SK-N-SH (cell line): ENCODE data around the gene CRTC2. TPM values are rescaled to one million over a fixed set of nuclear protein-coding genes. Genes with fewer than 3 reads are reported as not detected.

Experiments used
- CTCF ChIA-PET: fragments of 300-600, 350-600 bp; formaldehyde crosslinking; extraction: SDS; loops from one replicate; lab custom pipeline; 2021; lab: Yijun Ruan, JAX
- POLR2A ChIA-PET: fragments of 350-600 bp; sonication (Branson Sonifier 250); formaldehyde crosslinking; extraction: SDS; loops from one replicate; lab custom pipeline; 2020; ENCODE audit warnings: antibody characterized with exemption, inconsistent platforms; lab: Yijun Ruan, JAX
- DNase-seq: peaks from one replicate; pipeline ENCODE4 v3.0.0; 2012
- H2AFZ ChIP-seq: fragments of 200-600 bp; sonication (generic); 2 replicates; pipeline ENCODE4 v1.8.1; 2016; ENCODE audit warnings: antibody characterized with exemption, mild to moderate bottlenecking, low read depth
- H3F3A ChIP-seq: fragments of 200-600 bp; sonication (generic); replicated peaks from 2 replicates; pipeline ENCODE3; 2016; ENCODE audit warnings: antibody characterized with exemption, mild to moderate bottlenecking; ENCODE audit not compliant: insufficient read depth
- H3K27ac ChIP-seq, 2 experiments: fragments of 200-500 bp in 1 of 2; fragments of 200-600 bp in 1 of 2; sonication (Bioruptor generic) in 1 of 2; sonication (generic), shearing (Covaris generic) in 1 of 2; 2 replicates each; pipeline versions ENCODE4 v1.5.1 to v1.6.1; 2014 to 2016; ENCODE audit warnings: low read depth in 2 of 2, inconsistent platforms in 1 of 2, low read length in 1 of 2, mild to moderate bottlenecking in 1 of 2, mixed read lengths in 1 of 2
- H3K27me3 ChIP-seq: fragments of 200-600 bp; sonication (generic), shearing (Covaris generic); 2 replicates; pipeline ENCODE4 v1.6.1; 2016; ENCODE audit warnings: mixed run types; ENCODE audit not compliant: insufficient read depth
- H3K36me3 ChIP-seq, 2 experiments: fragments of 200-500 bp in 1 of 2; fragments of 200-600 bp in 1 of 2; sonication (Bioruptor generic) in 1 of 2; sonication (generic) in 1 of 2; replicated peaks in 1 of 2; 2 replicates each; pipeline versions ENCODE3 to v1.5.1; 2014 to 2016; ENCODE audit warnings: low read length in 1 of 2, mild to moderate bottlenecking in 1 of 2; ENCODE audit not compliant: insufficient read depth in 2 of 2, control insufficient read depth in 1 of 2
- H3K4me1 ChIP-seq, 2 experiments: fragments of 200-500 bp in 1 of 2; fragments of 200-600 bp in 1 of 2; sonication (Bioruptor generic) in 1 of 2; sonication (generic), shearing (Covaris generic) in 1 of 2; 2 replicates each; pipeline versions ENCODE4 v1.5.1 to v1.6.1; 2014 to 2016; ENCODE audit warnings: low read depth in 1 of 2, low read length in 1 of 2, mixed run types in 1 of 2; ENCODE audit not compliant: insufficient read depth in 2 of 2, control insufficient read depth in 1 of 2
- H3K4me2 ChIP-seq: fragments of 200-600 bp; sonication (generic), shearing (Covaris generic); 2 replicates; pipeline ENCODE4 v1.6.1; 2017; ENCODE audit warnings: mixed run types
- H3K4me3 ChIP-seq, 2 experiments: fragments of 200-500 bp in 1 of 2; fragments of 200-600 bp in 1 of 2; sonication (Bioruptor generic) in 1 of 2; sonication (generic), shearing (Covaris generic) in 1 of 2; 2 replicates each; pipeline versions ENCODE4 v1.5.1 to v1.8.1; 2014 to 2016; ENCODE audit warnings: low read depth in 2 of 2, inconsistent platforms in 1 of 2, low read length in 1 of 2, mild to moderate bottlenecking in 1 of 2, mixed read lengths in 1 of 2, moderate library complexity in 1 of 2
- H3K79me2 ChIP-seq: fragments of 200-600 bp; sonication (generic); 2 replicates; pipeline ENCODE4 v1.8.1; 2017; ENCODE audit warnings: mild to moderate bottlenecking; ENCODE audit not compliant: insufficient read depth
- H3K9ac ChIP-seq: fragments of 200-600 bp; sonication (generic); 2 replicates; pipeline ENCODE4 v1.6.1; 2017; ENCODE audit warnings: mixed run types
- H3K9me2 ChIP-seq: fragments of 200-600 bp; sonication (generic); 2 replicates; pipeline ENCODE4 v1.6.1; 2017; ENCODE audit warnings: mixed run types
- H3K9me3 ChIP-seq: fragments of 200-600 bp; sonication (generic); 2 replicates; pipeline ENCODE4 v1.6.1; 2017; ENCODE audit warnings: mixed run types, mild to moderate bottlenecking, moderate library complexity
- H4K20me1 ChIP-seq: fragments of 200-600 bp; sonication (generic); 2 replicates; pipeline ENCODE4 v1.6.1; 2017; ENCODE audit warnings: mild to moderate bottlenecking, mixed run types; ENCODE audit not compliant: insufficient read depth
- ELF1 ChIP-seq: IDR thresholded peaks from 2 replicates; pipeline ENCODE4 v1.4.0; 2012
- EZH2phosphoT487 ChIP-seq: fragments of 200-600 bp; sonication (generic); IDR thresholded peaks from 2 replicates; pipeline ENCODE4 v1.6.1; 2017; ENCODE audit warnings: low read depth, mixed run types, mild to moderate bottlenecking, antibody characterized with exemption, moderate library complexity, borderline replicate concordance
- FOXJ3 ChIP-seq: sonication (generic); formaldehyde crosslinking; IDR thresholded peaks from 2 replicates; pipeline ENCODE4 v1.5.1; 2020; ENCODE audit warnings: mild to moderate bottlenecking, missing genetic modification reagents
- GABPA ChIP-seq: IDR thresholded peaks from 2 replicates; pipeline ENCODE4 v1.4.0; 2012; ENCODE audit warnings: low read depth, mild to moderate bottlenecking
- IRF3 ChIP-seq: fragments of 150-350 bp; IDR thresholded peaks from 2 replicates; pipeline ENCODE4 v1.6.1; 2016; ENCODE audit warnings: mild to moderate bottlenecking, low read depth, low read length
- MAX ChIP-seq: IDR thresholded peaks from 2 replicates; pipeline ENCODE4 v1.4.0; 2012; ENCODE audit warnings: low read depth
- MXI1 ChIP-seq: IDR thresholded peaks from 2 replicates; pipeline ENCODE4 v1.6.1; 2012; ENCODE audit warnings: mild to moderate bottlenecking, low read depth, low read length, improper control_type of control experiment
- NRF1 ChIP-seq: IDR thresholded peaks from 2 replicates; pipeline ENCODE4 v1.6.1; 2012; ENCODE audit warnings: low read depth, mild to moderate bottlenecking, low read length
- RCOR1 ChIP-seq: fragments of 150-350 bp; IDR thresholded peaks from 2 replicates; pipeline ENCODE4 v1.6.1; 2017; ENCODE audit warnings: antibody characterized with exemption, low read length
- RFX5 ChIP-seq: IDR thresholded peaks from 2 replicates; pipeline ENCODE4 v1.6.1; 2012; ENCODE audit warnings: mild to moderate bottlenecking, improper control_type of control experiment, low read length
- RXRA ChIP-seq: IDR thresholded peaks from 2 replicates; pipeline ENCODE4 v1.4.0; 2012; ENCODE audit warnings: low read depth, mild to moderate bottlenecking, borderline replicate concordance
- SMC3 ChIP-seq: IDR thresholded peaks from 2 replicates; pipeline ENCODE4 v1.6.1; 2012; ENCODE audit warnings: low read depth, low read length, improper control_type of control experiment
- TAF1 ChIP-seq: IDR thresholded peaks from 2 replicates; pipeline ENCODE4 v1.6.1; 2012; ENCODE audit warnings: low read depth, mild to moderate bottlenecking, low read length, moderate library complexity, borderline replicate concordance
- TEAD4 ChIP-seq: IDR thresholded peaks from 2 replicates; pipeline ENCODE4 v1.4.0; 2012; ENCODE audit warnings: mild to moderate bottlenecking, borderline replicate concordance; ENCODE audit not compliant: insufficient read depth
- USF1 ChIP-seq: IDR thresholded peaks from 2 replicates; pipeline ENCODE4 v1.4.0; 2012; ENCODE audit warnings: low read depth, borderline replicate concordance
- YY1 ChIP-seq: IDR thresholded peaks from 2 replicates; pipeline ENCODE4 v1.4.0; 2012; ENCODE audit warnings: low read depth, mild to moderate bottlenecking
- ZBTB33 ChIP-seq: IDR thresholded peaks from 2 replicates; pipeline ENCODE4 v1.4.0; 2012; ENCODE audit warnings: low read depth, borderline replicate concordance
- WGBS: methylation state at CpG from one replicate; pipeline ENCODE4 v1.1.6; 2017; ENCODE audit warnings: low lambda C conversion rate; 5-methylcytosine and 5-hydroxymethylcytosine counted together
- polyA plus RNA-seq, 3 experiments: library from polyadenylated mRNA; depleted of rRNA; stranded (reverse); fragments of >200 nt; gene quantifications; 2 replicates each; pipeline ENCODE4 v1.2.3, GENCODE V29; 2012

The CRTC2 gene
- polyA plus RNA-seq, 1 of the 3 experiments (the other 2 are of a cell fraction), result 25.5 TPM

- Histone ChIP-seq H3F3A (peaks cover 4% of the 10 kb centered on the region), H3K36me3 (peaks cover 7 to 52% of the 10 kb centered on the region in 2 experiments), H3K4me2 (peak overlapping the region; percentile 95), H3K9me2 (no peaks in the 10 kb centered on the region), H2AFZ (no peak overlapping the region; the same call in 1 of the 2 replicates), H3K4me1 (peaks cover 3 to 17% of the 10 kb centered on the region in 2 experiments; a peak in 2 of 4 replicates), H3K27ac (peak overlapping the region in 1 of 2 experiments; percentile 89; a peak in 1 of 4 replicates), H3K9ac (peak overlapping the region; percentile 80; the same call in 1 of the 2 replicates), H3K79me2 (peaks cover 30% of the 10 kb centered on the region), H3K9me3 (no peaks in the 10 kb centered on the region), H3K27me3 (no peaks in the 10 kb centered on the region), H4K20me1 (no peaks in the 10 kb centered on the region)
- CTCF ChIA-PET, result interaction anchor here (0.7 to 5.1 kb wide), 10 partner anchors 12 to 147 kb away, joined by 3 to 51 read pairs (median 14); partner anchors contain the start of genes CREB3L4, CRTC2, GATAD2B and RAB13
- 88% methylated on average over 3 of the region's 3 CpGs for WGBS
- POLR2A ChIA-PET, result interaction anchor here (1.3 kb wide), 1 partner anchor 64 kb away, joined by 3 read pairs; no protein-coding TSS in a partner anchor
- TF ChIP-seq ZBTB33 (no peak), EZH2phosphoT487 (no peak), RFX5 (no peak), ELF1 (no peak), MXI1 (no peak), TEAD4 (no peak), RXRA (no peak), NRF1 (no peak), FOXJ3 (CRISPR knock-in tag) (no peak)
- TF ChIP-seq, all 33 proteins: peak for 0
- no peak for DNase-seq
- H3K4me3 ChIP-seq, result peak overlapping the region; percentile 85 to 91; a peak in 3 of 4 replicates
Measured at GRCh38 chr1:153944827-153945117, 13.6 kb downstream of the CRTC2 start.

GRCh38 chr1:153944005-153944826 is 14.2 kb downstream of the CRTC2 start:
- no peaks in the 10 kb centered on the region for H4K20me1 ChIP-seq
- H3K36me3 ChIP-seq, result peaks cover 7 to 57% of the 10 kb centered on the region in 2 experiments
- peak; percentile 56 for DNase-seq
- ChIA-PET CTCF (interaction anchor here (0.7 to 5.1 kb wide), 7 partner anchors 15 to 147 kb away, joined by 3 to 46 read pairs (median 12); partner anchors contain the start of genes CREB3L4, RAB13 and SLC39A1), POLR2A (interaction anchor here (0.6 to 2.0 kb wide), 4 partner anchors 12 to 46 kb away, joined by 3 to 6 read pairs (median 4); partner anchors contain the start of genes GATAD2B and RPS27)
- no peaks in the 10 kb centered on the region for H3K9me3 ChIP-seq
- no peaks in the 10 kb centered on the region for H3K9me2 ChIP-seq
- peaks cover 3 to 17% of the 10 kb centered on the region in 2 experiments; a peak in 2 of 4 replicates for H3K4me1 ChIP-seq
- no peak overlapping the region for H3K4me3 ChIP-seq
- no peaks in the 10 kb centered on the region for H3K27me3 ChIP-seq
- H3K4me2 ChIP-seq, result peak overlapping the region; percentile 95
- peaks cover 30% of the 10 kb centered on the region for H3K79me2 ChIP-seq
- WGBS, result 87% methylated on average over 14 of the region's 15 CpGs
- H3K9ac ChIP-seq, result no peak overlapping the region
- H3K27ac ChIP-seq, result no peak overlapping the region; a peak in 1 of 4 replicates
- peaks cover 4% of the 10 kb centered on the region for H3F3A ChIP-seq
- no peak overlapping the region for H2AFZ ChIP-seq
- TF ChIP-seq TAF1, result no peak
- TF ChIP-seq IRF3, result no peak
- no peak for TF ChIP-seq TEAD4
- no peak for TF ChIP-seq RCOR1
- no peak for TF ChIP-seq USF1
- no peak for TF ChIP-seq MAX
- TF ChIP-seq EZH2phosphoT487, result no peak
- TF ChIP-seq YY1, result no peak
- no peak for TF ChIP-seq RXRA
- TF ChIP-seq MXI1, result no peak
- no peak for TF ChIP-seq FOXJ3 (CRISPR knock-in tag)
- no peak for TF ChIP-seq ELF1
- no peak for TF ChIP-seq GABPA
- no peak for TF ChIP-seq SMC3
- no peak for TF ChIP-seq ZBTB33
